SU-DHL-6 (cell line): ENCODE results near the gene ATP4A.

ENCODE experiments used
- H2AFZ ChIP-seq: fragments of 200-600 bp; sonication (generic); 2 replicates; pipeline ENCODE4 v1.6.1; 2014; ENCODE audit warnings: low read depth, mild to moderate bottlenecking, moderate library complexity, mixed read lengths, antibody characterized with exemption, low read length; ENCODE audit not compliant: severe bottlenecking
- H3F3A ChIP-seq: fragments of 200-600 bp; shearing (Covaris generic); 2 replicates; pipeline ENCODE4 v1.6.0; 2016; ENCODE audit warnings: antibody characterized with exemption, mild to moderate bottlenecking; ENCODE audit not compliant: insufficient read depth
- H3K27ac ChIP-seq: fragments of 200-600 bp; sonication (generic); 2 replicates; pipeline ENCODE4 v1.5.1; 2016; ENCODE audit warnings: low read depth, mild to moderate bottlenecking, low read length, moderate library complexity, mixed read lengths
- H3K27me3 ChIP-seq: fragments of 200-600 bp; sonication (generic), shearing (Covaris generic); 2 replicates; pipeline ENCODE4 v1.6.0; 2014; ENCODE audit warnings: mild to moderate bottlenecking, low read length
- H3K36me3 ChIP-seq: fragments of 200-600 bp; sonication (generic); 2 replicates; pipeline ENCODE4 v1.6.1; 2014; ENCODE audit warnings: mild to moderate bottlenecking, low read length, mixed read lengths
- H3K4me2 ChIP-seq: fragments of 300-600, 200-600 bp; shearing (Covaris generic), sonication (generic); 2 replicates; pipeline ENCODE4 v1.6.0; 2014; ENCODE audit warnings: low read length, low read depth, mild to moderate bottlenecking; ENCODE audit not compliant: poor library complexity, severe bottlenecking
- H3K4me3 ChIP-seq: fragments of 200-600 bp; sonication (generic); 2 replicates; pipeline ENCODE4 v1.5.1; 2014; ENCODE audit warnings: antibody characterized with exemption, low read length, mild to moderate bottlenecking, mixed read lengths; ENCODE audit not compliant: insufficient read depth, poor library complexity, severe bottlenecking
- H3K79me2 ChIP-seq: fragments of 200-600 bp; sonication (generic); 2 replicates; pipeline ENCODE4 v1.6.1; 2014; ENCODE audit warnings: mild to moderate bottlenecking, low read length, moderate library complexity; ENCODE audit not compliant: insufficient read depth
- H3K9ac ChIP-seq: fragments of 200-600 bp; sonication (generic); 2 replicates; pipeline ENCODE4 v1.7.0; 2014; ENCODE audit warnings: mild to moderate bottlenecking, low read length
- H3K9me2 ChIP-seq: fragments of 200-600 bp; sonication (generic); replicated peaks from 2 replicates; pipeline ENCODE4 v1.6.1; 2014; ENCODE audit warnings: low read length; ENCODE audit not compliant: insufficient read depth
- H3K9me3 ChIP-seq: fragments of 200-600 bp; sonication (generic); 2 replicates; pipeline ENCODE4 v1.6.1; 2014; ENCODE audit warnings: low read length, mixed read lengths; ENCODE audit not compliant: insufficient read depth
- H4K20me1 ChIP-seq: fragments of 200-600 bp; sonication (generic); 2 replicates; pipeline ENCODE4 v1.6.1; 2014; ENCODE audit warnings: low read depth, mild to moderate bottlenecking, antibody characterized with exemption, low read length, moderate library complexity, mixed read lengths
- EZH2phosphoT487 ChIP-seq: fragments of 200-600 bp; sonication (generic), shearing (Covaris generic); conservative IDR thresholded peaks from 2 replicates; pipeline ENCODE4 v1.6.1; 2018; ENCODE audit warnings: mild to moderate bottlenecking, antibody characterized with exemption, low read length, moderate library complexity, mixed read lengths
- TF ChIP-seq, protein P1 (sequence below): fragments of 200-600 bp; sonication (generic); IDR thresholded peaks from one replicate; pipeline ENCODE4 v1.5.1; 2017; ENCODE audit warnings: antibody characterized with exemption, mild to moderate bottlenecking, low read length, moderate library complexity; ENCODE audit not compliant: insufficient read depth, poor library complexity, severe bottlenecking

Gene ATP4A

DNA sequence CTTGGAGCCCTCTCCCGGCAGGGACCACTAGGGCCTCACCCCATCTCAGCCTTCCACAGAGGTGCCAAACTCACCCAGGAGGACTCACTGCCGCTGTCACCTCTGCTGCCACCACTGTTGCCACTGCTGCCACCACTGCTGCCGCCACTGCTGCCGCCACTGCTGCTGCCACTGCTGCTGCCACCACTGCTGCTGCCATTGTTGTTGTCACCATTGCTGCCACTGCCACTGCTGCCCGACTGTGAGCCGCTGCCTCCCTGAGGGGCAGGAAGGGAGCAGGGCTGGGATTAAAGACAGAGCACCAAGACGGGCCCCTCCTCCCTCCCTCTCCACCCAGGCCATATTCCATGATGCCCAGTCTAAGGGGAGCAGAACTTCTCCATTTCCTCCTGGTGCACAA is 52.1 kb downstream of the ATP4A start:
- Histone ChIP-seq H3K9me2 (no peaks in the 10 kb centered on the region), H4K20me1 (no peaks in the 10 kb centered on the region), H3K36me3 (no peaks in the 10 kb centered on the region), H3K9ac (no peak overlapping the region), H3K9me3 (no peaks in the 10 kb centered on the region), H3K4me2 (no peak overlapping the region), H3K27ac (no peak overlapping the region), H3K79me2 (no peaks in the 10 kb centered on the region), H2AFZ (no peak overlapping the region), H3F3A (no peaks in the 10 kb centered on the region), H3K4me3 (no peak overlapping the region), H3K27me3 (peaks cover 4% of the 10 kb centered on the region; the same call in 1 of the 2 replicates)
- no peak for TF ChIP-seq EZH2phosphoT487
- TF ChIP-seq, protein P1, sequence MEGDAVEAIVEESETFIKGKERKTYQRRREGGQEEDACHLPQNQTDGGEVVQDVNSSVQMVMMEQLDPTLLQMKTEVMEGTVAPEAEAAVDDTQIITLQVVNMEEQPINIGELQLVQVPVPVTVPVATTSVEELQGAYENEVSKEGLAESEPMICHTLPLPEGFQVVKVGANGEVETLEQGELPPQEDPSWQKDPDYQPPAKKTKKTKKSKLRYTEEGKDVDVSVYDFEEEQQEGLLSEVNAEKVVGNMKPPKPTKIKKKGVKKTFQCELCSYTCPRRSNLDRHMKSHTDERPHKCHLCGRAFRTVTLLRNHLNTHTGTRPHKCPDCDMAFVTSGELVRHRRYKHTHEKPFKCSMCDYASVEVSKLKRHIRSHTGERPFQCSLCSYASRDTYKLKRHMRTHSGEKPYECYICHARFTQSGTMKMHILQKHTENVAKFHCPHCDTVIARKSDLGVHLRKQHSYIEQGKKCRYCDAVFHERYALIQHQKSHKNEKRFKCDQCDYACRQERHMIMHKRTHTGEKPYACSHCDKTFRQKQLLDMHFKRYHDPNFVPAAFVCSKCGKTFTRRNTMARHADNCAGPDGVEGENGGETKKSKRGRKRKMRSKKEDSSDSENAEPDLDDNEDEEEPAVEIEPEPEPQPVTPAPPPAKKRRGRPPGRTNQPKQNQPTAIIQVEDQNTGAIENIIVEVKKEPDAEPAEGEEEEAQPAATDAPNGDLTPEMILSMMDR: no peak

GRCh38 chr19:35510626-35510964 is 52.9 kb downstream of the ATP4A start:
- H4K20me1 ChIP-seq: no peaks in the 10 kb centered on the region
- no peak for TF ChIP-seq EZH2phosphoT487
- TF ChIP-seq, protein P1: no peak
- H3K9me3 ChIP-seq: no peaks in the 10 kb centered on the region
- no peak overlapping the region for H3K27ac ChIP-seq
- no peaks in the 10 kb centered on the region for H3K36me3 ChIP-seq
- no peak overlapping the region for H3K4me2 ChIP-seq
- H3K9ac ChIP-seq: no peak overlapping the region
- H3K27me3 ChIP-seq: peaks cover 4% of the 10 kb centered on the region; the same call in 1 of the 2 replicates
- H3F3A ChIP-seq: no peaks in the 10 kb centered on the region
- H3K79me2 ChIP-seq: no peaks in the 10 kb centered on the region
- no peaks in the 10 kb centered on the region for H3K9me2 ChIP-seq
- H3K4me3 ChIP-seq: no peak overlapping the region
- H2AFZ ChIP-seq: no peak overlapping the region

DNA sequence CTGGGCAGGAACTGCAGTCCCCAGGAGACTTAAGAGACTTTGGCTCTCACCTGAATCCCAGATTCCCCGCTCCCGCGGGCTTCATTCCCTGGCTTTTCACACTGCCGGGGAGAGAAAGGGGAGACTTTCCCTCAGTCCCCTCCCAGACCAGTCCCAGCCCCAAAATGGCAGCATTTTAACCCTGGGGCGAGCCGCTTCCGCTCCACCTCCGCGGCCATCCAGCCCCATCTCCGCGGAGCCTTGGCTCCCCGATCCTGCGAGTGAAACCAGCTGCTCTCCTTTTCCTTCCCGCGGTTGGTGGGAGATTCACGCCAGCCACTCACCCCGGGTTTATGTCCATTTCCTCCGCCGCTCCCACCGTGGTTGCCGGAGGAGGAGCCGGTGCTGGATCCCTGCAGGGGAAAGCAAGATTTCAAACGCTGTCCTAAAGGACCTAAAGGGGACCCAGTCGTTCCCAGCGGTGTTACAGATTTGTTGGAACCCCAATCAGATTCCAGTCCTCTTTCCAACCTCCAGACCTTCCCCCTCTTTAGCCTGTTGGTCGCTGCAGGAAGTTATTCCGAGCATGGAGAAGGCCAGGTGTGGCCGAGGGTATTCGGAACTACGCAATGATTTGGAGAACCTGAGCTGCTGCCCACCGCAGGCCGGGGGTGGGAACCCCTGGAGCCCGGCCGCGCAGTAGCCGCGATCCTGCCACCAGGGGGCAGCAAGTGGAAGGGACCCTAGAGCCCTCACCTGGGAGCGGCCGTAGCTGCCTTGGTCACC is 53.4 kb downstream of the ATP4A start:
- Histone ChIP-seq H2AFZ (no peak overlapping the region), H3K27ac (no peak overlapping the region), H3K9ac (no peak overlapping the region), H4K20me1 (no peaks in the 10 kb centered on the region), H3K27me3 (peaks cover 4% of the 10 kb centered on the region; the same call in 1 of the 2 replicates), H3K9me2 (no peaks in the 10 kb centered on the region), H3K4me2 (no peak overlapping the region), H3K9me3 (no peaks in the 10 kb centered on the region), H3K4me3 (no peak overlapping the region), H3K36me3 (no peaks in the 10 kb centered on the region), H3F3A (no peaks in the 10 kb centered on the region), H3K79me2 (no peaks in the 10 kb centered on the region)
- 0 out of 2 replicates have a peak, but pooled peaks have one; percentile 73 for TF ChIP-seq EZH2phosphoT487
- TF ChIP-seq, protein P1: peak; percentile 96
